Vagina (tissue), 2 donors: ENCODE data around the gene RPL36.

Experiments
- POLR2A ChIP-seq, 2 donors: fragments of 450-650 bp; IDR thresholded peaks; one replicate each; pipeline ENCODE4 v1.6.1; 2017; ENCODE audit warnings: antibody characterized with exemption in 2 of 2, mild to moderate bottlenecking in 2 of 2, moderate library complexity in 2 of 2
- POLR2AphosphoS5 ChIP-seq, 2 donors: sonication (generic); formaldehyde crosslinking; IDR thresholded peaks; one replicate each; pipeline ENCODE4 v1.9.0; 2017; ENCODE audit warnings: antibody characterized with exemption in 2 of 2, mild to moderate bottlenecking in 2 of 2, low read depth in 1 of 2; ENCODE audit not compliant: insufficient read depth in 1 of 2
- TF ChIP-seq, protein P1 (sequence below), 3 experiments: fragments of 450-650 bp in 2 of 3; fragments of 200-600 bp in 1 of 3; sonication (generic) in 1 of 3; IDR thresholded peaks; one replicate each; pipeline ENCODE4 v1.5.1; 2017 to 2019; ENCODE audit warnings: antibody characterized with exemption in 3 of 3, mild to moderate bottlenecking in 2 of 3, moderate library complexity in 2 of 3

DNA sequence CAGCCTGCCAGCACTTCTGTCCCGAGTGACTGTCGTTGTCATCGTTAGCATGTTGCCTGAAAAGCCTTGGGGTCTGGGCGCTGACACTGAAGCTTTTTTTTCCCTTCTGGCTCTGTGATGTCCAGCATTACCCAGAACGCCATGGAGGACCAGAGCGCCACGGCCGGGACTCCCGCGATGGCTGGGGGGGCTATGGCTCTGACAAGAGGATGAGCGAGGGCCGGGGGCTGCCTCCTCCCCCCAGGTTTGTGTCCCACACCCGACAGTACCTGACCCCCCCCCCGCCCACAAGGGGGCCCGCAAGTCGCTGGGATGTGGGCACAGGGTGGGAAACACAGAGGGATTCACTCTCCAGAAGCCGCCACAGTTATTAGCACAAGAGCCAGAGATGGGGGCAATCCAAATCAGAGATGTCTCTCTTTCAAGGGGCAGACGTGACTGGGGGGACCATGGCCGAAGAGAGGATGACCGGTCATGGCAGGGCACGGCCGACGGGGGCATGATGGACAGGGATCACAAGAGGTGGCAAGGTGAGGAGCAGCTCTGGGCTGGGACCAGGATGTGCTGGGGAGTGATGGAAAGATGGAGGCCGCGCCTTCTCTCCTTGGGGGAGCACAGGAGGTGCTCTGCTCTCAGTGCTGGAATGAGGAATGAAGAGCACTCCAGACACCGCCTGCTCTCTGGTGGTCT, 23.0 kb upstream of the RPL36 start:
- TF ChIP-seq, protein P1, sequence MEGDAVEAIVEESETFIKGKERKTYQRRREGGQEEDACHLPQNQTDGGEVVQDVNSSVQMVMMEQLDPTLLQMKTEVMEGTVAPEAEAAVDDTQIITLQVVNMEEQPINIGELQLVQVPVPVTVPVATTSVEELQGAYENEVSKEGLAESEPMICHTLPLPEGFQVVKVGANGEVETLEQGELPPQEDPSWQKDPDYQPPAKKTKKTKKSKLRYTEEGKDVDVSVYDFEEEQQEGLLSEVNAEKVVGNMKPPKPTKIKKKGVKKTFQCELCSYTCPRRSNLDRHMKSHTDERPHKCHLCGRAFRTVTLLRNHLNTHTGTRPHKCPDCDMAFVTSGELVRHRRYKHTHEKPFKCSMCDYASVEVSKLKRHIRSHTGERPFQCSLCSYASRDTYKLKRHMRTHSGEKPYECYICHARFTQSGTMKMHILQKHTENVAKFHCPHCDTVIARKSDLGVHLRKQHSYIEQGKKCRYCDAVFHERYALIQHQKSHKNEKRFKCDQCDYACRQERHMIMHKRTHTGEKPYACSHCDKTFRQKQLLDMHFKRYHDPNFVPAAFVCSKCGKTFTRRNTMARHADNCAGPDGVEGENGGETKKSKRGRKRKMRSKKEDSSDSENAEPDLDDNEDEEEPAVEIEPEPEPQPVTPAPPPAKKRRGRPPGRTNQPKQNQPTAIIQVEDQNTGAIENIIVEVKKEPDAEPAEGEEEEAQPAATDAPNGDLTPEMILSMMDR (IDR thresholded peaks at IDR 0.05): no peak
- TF ChIP-seq POLR2A (IDR thresholded peaks at IDR 0.05) (no peak), POLR2AphosphoS5 (IDR thresholded peaks at IDR 0.05; ENCODE audit: insufficient read depth in 1 of 2, low read depth in 1 of 2) (no peak)
